MCF 10A (cell line): ENCODE data around the gene APH1A. TPM values are rescaled to one million over a fixed set of nuclear protein-coding genes. Genes with fewer than 3 reads are reported as not detected.
"Not testable (repeated sequence)": the region's sequence is repeated elsewhere in the genome, so short reads cannot be mapped to it uniquely, and the experiment has no call there.

Source experiments
- BruUV-seq: library from RNA; stranded (reverse); fragments of 400-500 nt; replicated peaks from 2 replicates; lab custom pipeline; 2021; lab: Mats Ljungman, UMichigan
- CTCF ChIA-PET: fragments of 300-600 bp; sonication (Branson Sonifier 250); formaldehyde crosslinking; extraction: SDS; loops from one replicate; lab custom pipeline; 2021; ENCODE audit warnings: antibody characterized with exemption, inconsistent platforms; lab: Yijun Ruan, JAX
- POLR2A ChIA-PET: fragments of 300-600, 350-650 bp; sonication (Branson Sonifier 250); formaldehyde crosslinking; extraction: SDS; loops from one replicate; lab custom pipeline; 2020; ENCODE audit warnings: antibody characterized with exemption, inconsistent platforms; lab: Yijun Ruan, JAX
- DNase-seq: peaks from one replicate; pipeline ENCODE4 v3.0.0-alpha.2; 2018; ENCODE audit not compliant: unreplicated experiment
- H3K27ac Mint-ChIP-seq: one replicate; pipeline ENCODE4 v1.8.0; 2022; ENCODE audit warnings: mild to moderate bottlenecking, low read depth, mixed read lengths; ENCODE audit not compliant: unreplicated experiment
- H3K27me3 Mint-ChIP-seq: one replicate; pipeline ENCODE4 v1.8.0; 2022; ENCODE audit warnings: mixed read lengths; ENCODE audit not compliant: insufficient read depth, unreplicated experiment
- H3K36me3 Mint-ChIP-seq: one replicate; pipeline ENCODE4 v1.8.0; 2022; ENCODE audit warnings: mild to moderate bottlenecking, moderate library complexity, mixed read lengths; ENCODE audit not compliant: insufficient read depth, unreplicated experiment
- H3K4me1 Mint-ChIP-seq: one replicate; pipeline ENCODE4 v1.8.0; 2022; ENCODE audit warnings: mixed read lengths; ENCODE audit not compliant: insufficient read depth, unreplicated experiment
- H3K4me3 Mint-ChIP-seq: one replicate; pipeline ENCODE4 v1.8.0; 2022; ENCODE audit warnings: mild to moderate bottlenecking, moderate library complexity, mixed read lengths; ENCODE audit not compliant: unreplicated experiment
- H3K9me3 Mint-ChIP-seq: one replicate; pipeline ENCODE4 v1.8.0; 2022; ENCODE audit warnings: mixed read lengths; ENCODE audit not compliant: unreplicated experiment
- CTCF ChIP-seq: fragments of 200-600 bp; IDR thresholded peaks from one replicate; pipeline ENCODE4 v1.8.0; 2022; ENCODE audit warnings: antibody characterized with exemption, mild to moderate bottlenecking; ENCODE audit not compliant: unreplicated experiment
- intact Hi-C: fragments of 100-400 bp; cut with micrococcal nuclease; formaldehyde crosslinking; loops from 2 replicates; pipeline ENCODE4 v1.14.1; 2022
- total RNA-seq: library from RNA; stranded (reverse); gene quantifications from 2 replicates; pipeline ENCODE4 v1.2.3, GENCODE V29; 2022

APH1A gene
- total RNA-seq, 1 experiment from 2014 or later, result 123 TPM

- Mint-ChIP-seq H3K4me1 (peaks cover 51% of the 10 kb centered on the region), H3K27me3 (no peaks in the 10 kb centered on the region), H3K9me3 (no peaks in the 10 kb centered on the region), H3K27ac (no peak overlapping the region), H3K36me3 (no peaks in the 10 kb centered on the region), H3K4me3 (peak overlapping the region; percentile 7)
- DNase-seq, result no peak
- POLR2A ChIA-PET, result interaction anchor here (0.6 to 11.7 kb wide), 18 partner anchors 10 to 666 kb away, joined by 3 to 239 read pairs (median 3); partner anchors contain the start of genes ADAMTSL4, APH1A, CIART and PRPF3
- intact Hi-C loops, result loop anchor here (1.0 to 5.0 kb wide), 6 partner anchors 25 to 740 kb away; partner anchors contain the start of gene ADAMTSL4
- no TSS peak for BruUV-seq
- CTCF ChIA-PET, result interaction anchor here (0.6 to 12.7 kb wide), 51 partner anchors 9 to 899 kb away, joined by 3 to 215 read pairs (median 5); partner anchors contain the start of genes APH1A, C1orf54, CIART and MINDY1
- TF ChIP-seq CTCF, result no peak
Observed at GRCh38 chr1:150256198-150256553, 12.6 kb downstream of the APH1A start.

- Mint-ChIP-seq H3K9me3 (no peaks in the 10 kb centered on the region), H3K27me3 (no peaks in the 10 kb centered on the region), H3K4me1 (no peaks in the 10 kb centered on the region), H3K27ac (no peak overlapping the region), H3K36me3 (no peaks in the 10 kb centered on the region), H3K4me3 (no peak overlapping the region)
- TF ChIP-seq CTCF, result no peak
- CTCF ChIA-PET, result interaction anchor here (0.6 to 1.0 kb wide), 2 partner anchors 32 to 242 kb away, joined by 3 to 4 read pairs; no protein-coding TSS in a partner anchor
- intact Hi-C loops, result no loop called here
- POLR2A ChIA-PET, result interaction anchor here (0.8 to 1.4 kb wide), 4 partner anchors 9 to 32 kb away, joined by 3 to 7 read pairs (median 4); no protein-coding TSS in a partner anchor
- DNase-seq, result no peak
- BruUV-seq, result no TSS peak
Observed at GRCh38 chr1:150249936-150250335, 18.9 kb downstream of the APH1A start.

GRCh38 chr1:150243003-150243402 lies 25.8 kb downstream of the APH1A start:
- POLR2A ChIA-PET, result no interaction called here
- no peaks in the 10 kb centered on the region for H3K36me3 Mint-ChIP-seq
- no peak overlapping the region for H3K27ac Mint-ChIP-seq
- no peak for TF ChIP-seq CTCF
- no peaks in the 10 kb centered on the region for H3K27me3 Mint-ChIP-seq
- H3K4me3 Mint-ChIP-seq, result no peak overlapping the region
- CTCF ChIA-PET, result no interaction called here
- intact Hi-C loops, result no loop called here
- DNase-seq, result no peak
- no peaks in the 10 kb centered on the region for H3K4me1 Mint-ChIP-seq
- H3K9me3 Mint-ChIP-seq, result no peaks in the 10 kb centered on the region
- BruUV-seq, result no TSS peak

- Mint-ChIP-seq H3K27ac (no peak overlapping the region), H3K4me1 (peaks cover 11% of the 10 kb centered on the region), H3K27me3 (no peaks in the 10 kb centered on the region), H3K9me3 (no peaks in the 10 kb centered on the region), H3K4me3 (no peak overlapping the region), H3K36me3 (no peaks in the 10 kb centered on the region)
- CTCF ChIA-PET, result interaction anchor here (1.0 to 1.9 kb wide), 2 partner anchors 18 to 20 kb away, joined by 3 to 12 read pairs; partner anchors contain the start of gene CA14
- no TSS peak for BruUV-seq
- POLR2A ChIA-PET, result interaction anchor here (1.2 to 4.8 kb wide), 5 partner anchors 13 to 127 kb away, joined by 4 to 33 read pairs (median 25); partner anchors contain the start of genes APH1A and RPRD2
- intact Hi-C loops, result no loop called here
- TF ChIP-seq CTCF, result no peak
- DNase-seq, result no peak
Observed at GRCh38 chr1:150237746-150238145, 31.1 kb downstream of the APH1A start.

- H3K27me3 Mint-ChIP-seq, DNase-seq, BruUV-seq, intact Hi-C loops, H3K36me3 Mint-ChIP-seq, H3K9me3 Mint-ChIP-seq, H3K27ac Mint-ChIP-seq, H3K4me3 Mint-ChIP-seq: not testable (repeated sequence)
- peaks cover 11% of the 10 kb centered on the region for H3K4me1 Mint-ChIP-seq
- POLR2A ChIA-PET, result interaction anchor here (0.7 to 5.0 kb wide), 10 partner anchors 12 to 206 kb away, joined by 3 to 37 read pairs (median 7); partner anchors contain the start of genes APH1A and RPRD2
- CTCF ChIA-PET, result interaction anchor here (0.6 to 1.9 kb wide), 3 partner anchors 18 to 134 kb away, joined by 3 to 12 read pairs (median 3); partner anchors contain the start of gene CA14
Observed at GRCh38 chr1:150237176-150237575, 31.6 kb downstream of the APH1A start.
